ENCODE data around the gene SCFD2. TPM values are rescaled to one million over a fixed set of nuclear protein-coding genes. Genes with fewer than 3 reads are reported as not detected.

The SCFD2 gene
- total and polyA plus RNA-seq, 7 donors = 3.7 to 16.6 (median 10.7) TPM

DNA sequence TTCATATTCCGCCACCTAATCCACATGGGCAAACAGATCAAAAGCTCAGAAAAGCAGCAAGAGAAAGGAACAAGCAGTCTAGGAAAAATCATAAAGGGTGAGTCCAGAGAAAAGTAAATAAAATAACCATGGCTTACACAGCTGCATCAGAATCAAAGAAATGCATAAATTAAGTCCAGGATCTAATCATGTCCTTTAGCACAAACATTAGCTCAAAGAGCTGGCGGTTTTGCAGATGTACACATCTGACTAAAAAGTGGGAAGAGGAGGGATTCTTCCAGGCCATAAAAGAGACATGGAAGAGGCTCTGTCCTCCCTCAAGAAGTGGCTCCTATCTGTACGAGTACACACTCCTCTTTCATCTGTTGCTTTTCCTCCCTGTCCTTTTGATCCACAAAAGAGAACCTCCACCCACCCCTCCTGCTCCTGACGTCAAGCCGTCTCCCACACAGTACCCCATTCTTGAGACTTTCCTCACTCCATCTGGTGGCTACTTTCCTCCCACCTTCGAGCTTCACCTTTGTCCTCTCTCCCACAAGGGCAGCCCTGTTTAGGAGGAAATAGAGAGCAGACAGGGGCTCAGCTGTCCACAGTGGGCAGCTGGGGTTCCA, 411.2 kb downstream of the SCFD2 start:
- no peak for TF ChIP-seq EP300 (IDR thresholded peaks at IDR 0.05)
- TF ChIP-seq, protein P1, sequence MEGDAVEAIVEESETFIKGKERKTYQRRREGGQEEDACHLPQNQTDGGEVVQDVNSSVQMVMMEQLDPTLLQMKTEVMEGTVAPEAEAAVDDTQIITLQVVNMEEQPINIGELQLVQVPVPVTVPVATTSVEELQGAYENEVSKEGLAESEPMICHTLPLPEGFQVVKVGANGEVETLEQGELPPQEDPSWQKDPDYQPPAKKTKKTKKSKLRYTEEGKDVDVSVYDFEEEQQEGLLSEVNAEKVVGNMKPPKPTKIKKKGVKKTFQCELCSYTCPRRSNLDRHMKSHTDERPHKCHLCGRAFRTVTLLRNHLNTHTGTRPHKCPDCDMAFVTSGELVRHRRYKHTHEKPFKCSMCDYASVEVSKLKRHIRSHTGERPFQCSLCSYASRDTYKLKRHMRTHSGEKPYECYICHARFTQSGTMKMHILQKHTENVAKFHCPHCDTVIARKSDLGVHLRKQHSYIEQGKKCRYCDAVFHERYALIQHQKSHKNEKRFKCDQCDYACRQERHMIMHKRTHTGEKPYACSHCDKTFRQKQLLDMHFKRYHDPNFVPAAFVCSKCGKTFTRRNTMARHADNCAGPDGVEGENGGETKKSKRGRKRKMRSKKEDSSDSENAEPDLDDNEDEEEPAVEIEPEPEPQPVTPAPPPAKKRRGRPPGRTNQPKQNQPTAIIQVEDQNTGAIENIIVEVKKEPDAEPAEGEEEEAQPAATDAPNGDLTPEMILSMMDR (IDR thresholded peaks at IDR 0.05) = no peak
- TF ChIP-seq POLR2AphosphoS5 (IDR thresholded peaks at IDR 0.05) = no peak
- H3K27ac ChIP-seq = no peak overlapping the region
- no peaks in the 10 kb centered on the region for H3K27me3 ChIP-seq
- no peak overlapping the region for H3K4me3 ChIP-seq
- H3K4me1 ChIP-seq = peaks cover 0 to 34% (median 24%) of the 10 kb centered on the region in 4 donors
- WGBS, 2 donors = 24 to 67% methylated on average over 6 of the region's 6 CpGs
- no peak for DNase-seq
- intact Hi-C loops (cut with DNase I) = no loop called here
- H3K36me3 ChIP-seq = no peaks in the 10 kb centered on the region
- H3K9me3 ChIP-seq = no peaks in the 10 kb centered on the region

GRCh38 chr4:52952540-52952939, 413.3 kb downstream of the SCFD2 start:
- no peak overlapping the region for H3K4me3 ChIP-seq
- H3K4me1 ChIP-seq = peaks cover 0 to 16% (median 9%) of the 10 kb centered on the region in 4 donors
- no peaks in the 10 kb centered on the region for H3K9me3 ChIP-seq
- no peak overlapping the region for H3K27ac ChIP-seq
- intact Hi-C loops (cut with DNase I) = no loop called here
- DNase-seq = no peak
- H3K36me3 ChIP-seq = no peaks in the 10 kb centered on the region
- TF ChIP-seq, protein P1 (IDR thresholded peaks at IDR 0.05) = no peak
- no peak for TF ChIP-seq POLR2A (IDR thresholded peaks at IDR 0.05)
- no peak for TF ChIP-seq EP300 (IDR thresholded peaks at IDR 0.05)
- TF ChIP-seq POLR2AphosphoS5 (IDR thresholded peaks at IDR 0.05) = no peak
- no peaks in the 10 kb centered on the region for H3K27me3 ChIP-seq

DNA sequence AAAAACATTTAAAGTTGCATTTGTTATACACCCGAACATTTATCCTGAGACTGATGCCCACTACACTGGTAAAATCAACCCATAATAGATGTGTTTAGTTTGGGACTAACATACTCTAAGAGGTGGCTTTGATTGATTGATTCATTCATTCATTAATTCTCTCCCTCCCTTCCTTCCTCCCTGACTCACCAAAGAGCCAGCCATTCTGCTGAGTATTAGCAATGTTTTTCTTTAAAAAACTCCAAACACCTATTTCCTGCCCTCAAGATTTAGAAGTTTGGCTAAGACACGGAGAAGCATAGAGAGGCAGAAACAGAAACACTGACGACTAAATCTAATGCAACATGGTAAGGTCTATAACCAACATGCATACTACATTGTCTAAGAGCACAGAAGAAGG, 414.8 kb downstream of the SCFD2 start:
- Histone ChIP-seq H3K4me1 (peaks cover 0 to under 1% (median 0%) of the 10 kb centered on the region in 4 donors), H3K9me3 (no peaks in the 10 kb centered on the region), H3K36me3 (no peaks in the 10 kb centered on the region), H3K27me3 (no peaks in the 10 kb centered on the region), H3K27ac (no peak overlapping the region), H3K4me3 (no peak overlapping the region)
- DNase-seq = no peak
- intact Hi-C loops (cut with DNase I) = no loop called here
- 93 to 94% methylated on average over 3 of the region's 3 CpGs for WGBS, 2 donors
- TF ChIP-seq EP300 (IDR thresholded peaks at IDR 0.05) = no peak
- no peak for TF ChIP-seq POLR2A (IDR thresholded peaks at IDR 0.05)
- TF ChIP-seq, protein P1 (IDR thresholded peaks at IDR 0.05) = no peak
- no peak for TF ChIP-seq POLR2AphosphoS5 (IDR thresholded peaks at IDR 0.05)

- Histone ChIP-seq H3K4me1 (no peaks in the 10 kb centered on the region), H3K4me3 (no peak overlapping the region), H3K9me3 (no peaks in the 10 kb centered on the region), H3K27ac (no peak overlapping the region), H3K27me3 (no peaks in the 10 kb centered on the region), H3K36me3 (no peaks in the 10 kb centered on the region)
- intact Hi-C loops (cut with DNase I) = no loop called here
- no peak for DNase-seq
- TF ChIP-seq EP300 (IDR thresholded peaks at IDR 0.05) (no peak), POLR2AphosphoS5 (IDR thresholded peaks at IDR 0.05) (no peak), POLR2A (IDR thresholded peaks at IDR 0.05) (no peak)
- TF ChIP-seq, protein P1 (IDR thresholded peaks at IDR 0.05) = no peak
- whole genome bisulfite sequencing, 2 donors = 95 to 96% methylated on average over 3 of the region's 3 CpGs
Observed at GRCh38 chr4:52950226-52950625, 415.6 kb downstream of the SCFD2 start.

DNA sequence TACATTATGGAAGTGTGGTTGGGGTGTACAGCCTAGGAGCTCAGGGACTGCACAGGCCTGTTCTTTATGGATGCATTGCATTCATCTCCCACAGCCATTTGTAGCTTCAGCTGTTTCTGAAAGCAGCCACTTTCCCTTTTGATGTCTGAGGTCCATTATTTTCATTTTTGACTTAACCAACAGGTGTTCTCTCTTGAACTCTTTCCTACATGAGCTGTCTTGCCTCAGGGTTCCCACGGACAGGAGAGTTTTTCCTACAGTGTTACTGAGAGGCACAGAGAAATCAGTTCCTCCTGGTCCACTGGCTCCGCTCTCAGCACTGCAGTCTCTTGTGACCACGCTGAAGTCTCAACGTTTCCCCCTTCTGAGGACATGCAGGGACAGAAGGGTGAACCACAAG, 416.5 kb downstream of the SCFD2 start:
- Histone ChIP-seq H3K27ac (no peak overlapping the region), H3K27me3 (no peaks in the 10 kb centered on the region), H3K9me3 (no peaks in the 10 kb centered on the region), H3K4me3 (no peak overlapping the region), H3K4me1 (no peaks in the 10 kb centered on the region), H3K36me3 (no peaks in the 10 kb centered on the region)
- 91% methylated on average over 4 of the region's 4 CpGs for WGBS, 2 donors
- TF ChIP-seq EP300 (IDR thresholded peaks at IDR 0.05) (no peak), POLR2AphosphoS5 (IDR thresholded peaks at IDR 0.05) (no peak)
- TF ChIP-seq, protein P1 (IDR thresholded peaks at IDR 0.05) = no peak
- intact Hi-C loops (cut with DNase I) = no loop called here
- no peak for DNase-seq

Data from sigmoid colon (tissue), 7 donors.